Liver (tissue), 3 donors: ENCODE results near the gene SMIM36.

Experiments
- CTCF ChIP-seq: fragments of 150-350 bp; IDR thresholded peaks from 2 replicates; pipeline ENCODE4 v1.5.1; 2017; ENCODE audit warnings: improper control_type of control experiment, low read depth, low read length; ENCODE audit not compliant: missing input control
- EGR1 ChIP-seq, 2 donors: IDR thresholded peaks; 2 replicates each; pipeline ENCODE4 v1.6.1; 2016 to 2018; ENCODE audit warnings: antibody characterized with exemption in 2 of 2, low read depth in 2 of 2
- GABPA ChIP-seq, 2 donors: IDR thresholded peaks in 1 of 2; conservative IDR thresholded peaks in 1 of 2; 2 replicates each; pipeline ENCODE4 v1.6.1; 2016; ENCODE audit warnings: antibody characterized with exemption in 2 of 2, mild to moderate bottlenecking in 1 of 2, moderate library complexity in 1 of 2
- MAX ChIP-seq: IDR thresholded peaks from 2 replicates; pipeline ENCODE4 v1.6.1; 2016; ENCODE audit warnings: antibody characterized with exemption
- NR2F2 ChIP-seq: IDR thresholded peaks from 2 replicates; pipeline ENCODE4 v1.6.1; 2016; ENCODE audit warnings: antibody characterized with exemption
- RAD21 ChIP-seq, 2 donors: IDR thresholded peaks; 2 replicates each; pipeline ENCODE4 v1.6.1; 2016; ENCODE audit warnings: antibody characterized with exemption in 2 of 2, mild to moderate bottlenecking in 2 of 2
- REST ChIP-seq: IDR thresholded peaks from 2 replicates; pipeline ENCODE4 v1.6.1; 2016; ENCODE audit warnings: antibody characterized with exemption, mild to moderate bottlenecking
- SP1 ChIP-seq: IDR thresholded peaks from 2 replicates; pipeline ENCODE4 v1.6.1; 2018; ENCODE audit warnings: antibody characterized with exemption, mild to moderate bottlenecking
- YY1 ChIP-seq: IDR thresholded peaks from 2 replicates; pipeline ENCODE4 v1.6.1; 2016; ENCODE audit warnings: antibody characterized with exemption, mild to moderate bottlenecking
- donor health status: healthy.
- donor health status: healthy.

- no peak for TF ChIP-seq CTCF
- no peak for TF ChIP-seq EGR1 (IDR thresholded peaks at IDR 0.05; ENCODE audit: low read depth in 2 of 2)
- no peak for TF ChIP-seq NR2F2
- no peak for TF ChIP-seq MAX
- no peak for TF ChIP-seq REST
- TF ChIP-seq RAD21 (IDR thresholded peaks at IDR 0.05): no peak
- no peak for TF ChIP-seq SP1
- no peak for TF ChIP-seq GABPA (IDR thresholded peaks at IDR 0.05 in 1 of 2, conservative IDR thresholded peaks at IDR 0.05 in 1 of 2)
- TF ChIP-seq YY1: no peak
Measured at GRCh38 chr17:55448681-55449080, 62.6 kb downstream of the SMIM36 start.
